NCI-H460 (cell line): ENCODE data around the gene DPH7. TPM values are rescaled to one million over a fixed set of nuclear protein-coding genes. Genes with fewer than 3 reads are reported as not detected.
A peak's percentile ranks its signal among the peaks of the same experiment; 100 is the strongest.
"Not testable (repeated sequence)": the region's sequence is repeated elsewhere in the genome, so short reads cannot be mapped to it uniquely, and the experiment has no call there.

ENCODE experiments used
- DNase-seq: peaks from one replicate; pipeline ENCODE4 v3.0.0-alpha.2; 2016; ENCODE audit warnings: low read depth; ENCODE audit errors: extremely low read depth
- total RNA-seq: library from RNA; depleted of rRNA; stranded (reverse); fragments of >200 nt; shearing (Covaris generic); gene quantifications from 2 replicates; pipeline ENCODE4 v1.2.3, GENCODE V29; 2014

The DPH7 gene
- total RNA-seq, 1 experiment from 2014 or later, result 29.9 TPM

DNA sequence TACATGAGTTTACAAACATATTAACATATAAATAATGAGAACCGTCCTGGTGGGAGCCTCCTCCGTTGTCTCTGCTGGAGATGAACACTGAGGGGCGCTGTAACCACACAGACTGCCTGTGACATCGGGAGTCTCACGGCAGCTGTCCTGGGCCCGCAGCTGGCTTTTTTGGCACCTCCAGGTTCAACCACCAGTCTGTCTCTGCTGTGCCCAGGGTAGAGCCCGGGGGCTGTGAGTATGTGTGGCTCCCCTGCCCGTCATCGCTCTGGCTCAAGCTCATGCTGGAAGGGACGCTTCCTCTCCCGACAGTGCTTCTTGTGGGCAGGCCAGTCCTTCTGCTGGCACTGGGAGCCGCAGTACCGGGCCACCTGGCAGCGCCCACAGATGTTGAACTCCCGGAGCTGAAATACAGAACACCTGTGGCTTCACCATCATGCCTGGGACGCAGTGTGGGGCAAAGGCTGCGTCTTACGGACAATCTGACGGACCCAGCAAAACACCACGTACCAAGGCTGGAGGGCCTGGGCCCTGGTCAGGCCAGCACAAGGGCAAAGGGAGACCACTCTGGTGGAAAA, 3.6 kb upstream of the DPH7 start:
- peak; percentile 41 for DNase-seq

DNA sequence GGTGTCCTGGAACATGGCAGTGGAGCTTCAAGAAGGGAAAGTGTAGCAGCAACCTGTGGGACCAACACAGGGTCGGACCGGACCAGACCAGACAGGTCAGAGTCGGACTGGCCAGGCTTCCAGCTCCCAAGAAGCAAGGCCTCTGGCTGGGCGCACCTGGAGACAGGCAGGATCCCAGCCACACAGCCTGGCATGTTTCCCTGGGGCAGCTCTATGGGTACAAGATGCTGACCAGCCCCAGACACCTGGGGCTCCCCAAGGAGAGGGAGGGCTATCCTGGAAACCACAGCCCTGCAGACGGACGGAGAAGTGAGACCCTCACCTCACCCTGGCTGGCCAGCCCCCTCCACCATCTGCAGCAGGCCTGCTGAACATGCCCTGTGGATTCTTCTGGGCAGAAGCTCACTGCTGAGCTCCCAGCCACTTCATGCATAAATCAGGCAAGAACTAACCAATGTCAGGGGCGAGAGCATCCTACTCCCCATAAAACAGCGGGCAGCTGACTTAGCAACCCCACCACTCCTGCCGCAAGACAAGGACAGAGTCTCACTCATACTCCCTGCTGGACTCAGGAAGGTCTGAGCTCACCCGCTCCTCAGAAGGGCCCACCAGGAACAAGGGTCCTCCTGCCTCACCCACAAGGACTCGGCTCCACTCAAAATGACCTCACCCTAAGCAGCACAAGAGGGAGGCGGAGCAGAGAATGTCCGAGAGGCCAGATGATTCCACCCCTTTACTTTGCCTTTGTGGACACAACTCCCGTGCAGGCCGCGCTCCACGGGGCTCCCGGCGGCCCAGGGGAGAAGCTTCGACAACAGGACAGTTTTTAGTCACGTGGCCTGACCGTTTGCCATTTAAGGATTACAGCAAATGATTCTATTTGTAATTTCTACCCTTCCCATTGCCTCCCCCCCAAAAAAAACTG, 2.9 kb upstream of the DPH7 start:
- no peak for DNase-seq

DNA sequence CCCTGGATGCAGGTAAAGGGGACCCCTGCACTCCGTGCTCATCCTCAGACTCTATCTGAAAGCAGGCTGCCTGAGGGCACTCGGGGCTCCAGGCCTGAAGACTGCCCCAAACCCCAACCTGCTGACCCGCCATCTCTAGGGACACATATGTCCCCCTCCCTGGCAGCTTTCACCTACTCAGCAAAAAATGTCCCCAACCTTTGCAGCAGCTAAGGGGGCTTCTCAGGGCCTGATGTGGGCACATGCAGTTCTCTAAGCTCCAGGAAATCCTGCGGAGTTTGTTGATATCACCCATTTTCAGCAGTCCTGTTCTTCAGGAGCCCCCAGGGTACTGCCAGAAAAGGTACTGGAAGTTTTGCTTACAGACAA, 2.2 kb upstream of the DPH7 start:
- DNase-seq, result no peak

DNA sequence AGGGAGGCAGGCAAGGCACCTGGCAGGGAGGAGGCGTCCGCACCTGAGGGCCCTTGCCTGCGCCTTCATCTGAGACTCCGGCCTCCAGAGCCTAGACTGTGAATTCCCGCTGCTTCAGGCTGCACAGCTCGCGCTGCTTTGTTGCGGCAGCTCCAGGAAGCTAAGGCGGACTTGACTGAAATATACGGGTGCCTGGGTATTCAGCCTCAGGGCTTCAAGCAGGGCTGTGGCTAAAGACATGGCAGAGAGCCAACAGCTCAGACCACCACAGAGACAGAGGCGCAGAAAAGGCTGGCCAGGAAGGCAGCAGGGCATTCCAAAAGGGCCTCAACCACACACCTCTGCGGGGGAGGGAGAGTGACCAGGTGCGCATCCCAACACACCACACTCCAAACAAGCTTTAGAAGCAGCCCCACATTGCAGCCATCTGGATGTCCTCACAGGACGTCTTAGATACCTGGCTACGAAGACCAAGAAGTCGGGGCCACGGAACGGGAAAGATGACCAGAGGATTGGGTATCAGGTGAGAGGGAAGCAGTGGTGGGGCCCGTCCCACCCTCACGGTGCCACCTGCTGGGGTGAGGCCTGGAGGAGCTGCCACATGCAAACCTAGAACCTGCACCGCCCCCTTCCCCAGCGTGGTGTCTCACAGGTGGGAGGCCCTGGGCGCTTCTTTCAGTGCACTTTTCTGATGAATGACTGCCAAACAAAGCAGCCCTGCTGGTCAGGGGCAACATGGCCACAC, 1.7 kb upstream of the DPH7 start:
- no peak for DNase-seq

DNA sequence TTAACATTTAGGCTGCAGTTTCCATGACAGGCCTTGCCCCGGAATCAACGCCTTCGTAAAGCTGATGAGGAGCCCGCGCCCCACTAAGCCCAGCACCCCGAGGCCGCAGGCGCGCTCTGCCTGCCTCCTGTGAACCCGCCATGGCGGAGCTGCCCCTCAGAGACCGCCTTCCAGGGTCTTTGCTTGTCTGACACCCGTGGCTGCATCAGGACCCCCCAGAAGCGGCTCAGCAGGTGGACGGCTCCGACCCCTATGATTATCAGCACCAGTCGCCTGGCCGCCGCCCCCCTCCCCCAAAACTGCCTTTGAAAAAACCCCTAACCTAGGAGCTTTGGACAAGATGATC, 507 bp upstream of the DPH7 start:
- DNase-seq, result no peak

DNA sequence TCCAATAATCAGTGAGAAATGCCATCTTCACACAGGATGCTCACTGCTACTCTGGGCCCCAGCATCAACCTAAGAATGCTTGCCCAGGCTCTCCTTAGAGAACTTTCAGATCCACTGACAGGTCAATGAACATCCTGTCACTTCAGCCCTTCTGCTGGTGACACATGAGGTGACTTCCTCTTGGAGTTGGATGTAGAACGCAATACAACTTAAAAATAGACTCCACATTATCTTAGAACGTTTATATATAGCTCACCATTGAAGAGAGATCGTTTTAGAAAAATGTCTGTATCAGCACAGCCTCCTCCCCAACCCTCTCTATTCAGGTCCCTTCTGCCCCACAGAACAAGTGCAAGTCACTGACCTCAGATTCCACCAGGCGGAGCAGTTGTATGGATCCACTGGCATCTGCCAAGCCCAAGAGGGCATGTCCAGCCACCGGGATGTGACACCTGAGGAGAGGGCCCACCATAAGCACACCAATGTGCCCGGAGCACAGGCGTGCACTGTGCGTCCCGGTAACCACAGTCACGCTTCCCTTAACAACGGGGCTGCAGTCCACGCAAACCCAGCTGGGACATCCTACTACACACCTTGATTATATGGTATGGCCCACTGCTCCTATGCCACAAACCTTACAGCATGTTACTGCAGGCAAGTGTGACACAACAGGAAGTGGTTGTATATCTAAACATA, 2.9 kb downstream of the DPH7 start:
- no peak for DNase-seq

DNA sequence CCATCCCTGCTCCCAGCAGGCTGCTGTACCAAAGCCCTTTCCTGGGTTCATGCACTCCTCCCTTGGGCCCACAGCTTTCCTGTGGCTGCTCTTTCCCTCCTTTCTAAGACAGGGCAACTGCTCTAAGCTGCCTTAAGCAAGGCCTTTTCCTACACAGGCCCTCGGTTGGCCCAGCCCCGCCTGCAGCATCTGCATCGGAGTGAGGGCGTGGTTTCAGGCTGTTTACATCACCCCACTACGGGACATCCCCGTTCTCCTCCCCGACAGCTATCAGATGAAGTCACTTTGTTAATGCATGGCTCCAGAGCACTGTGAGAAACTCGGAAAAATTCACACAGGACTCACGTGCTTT, 3.4 kb downstream of the DPH7 start:
- DNase-seq, result no peak

DNA sequence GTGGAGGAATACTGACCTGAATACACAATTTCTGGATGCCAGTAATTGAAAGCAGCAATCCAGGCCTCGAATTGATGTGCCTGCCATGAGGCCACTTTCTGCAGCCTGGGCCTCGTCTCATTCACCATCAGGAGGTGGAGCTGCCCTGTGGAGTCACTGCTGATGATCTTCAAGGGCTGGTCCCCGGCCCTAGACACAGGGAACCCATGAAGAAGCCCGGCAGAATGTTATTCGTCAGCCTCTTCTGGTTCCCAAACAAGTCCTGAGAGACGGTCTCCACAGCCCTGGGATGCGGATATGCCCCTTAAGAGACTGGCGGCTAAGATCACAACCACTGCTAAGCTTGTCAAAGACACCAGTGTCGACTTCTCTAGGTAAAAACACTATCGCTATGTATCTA, 4.5 kb downstream of the DPH7 start:
- DNase-seq, result no peak

DNA sequence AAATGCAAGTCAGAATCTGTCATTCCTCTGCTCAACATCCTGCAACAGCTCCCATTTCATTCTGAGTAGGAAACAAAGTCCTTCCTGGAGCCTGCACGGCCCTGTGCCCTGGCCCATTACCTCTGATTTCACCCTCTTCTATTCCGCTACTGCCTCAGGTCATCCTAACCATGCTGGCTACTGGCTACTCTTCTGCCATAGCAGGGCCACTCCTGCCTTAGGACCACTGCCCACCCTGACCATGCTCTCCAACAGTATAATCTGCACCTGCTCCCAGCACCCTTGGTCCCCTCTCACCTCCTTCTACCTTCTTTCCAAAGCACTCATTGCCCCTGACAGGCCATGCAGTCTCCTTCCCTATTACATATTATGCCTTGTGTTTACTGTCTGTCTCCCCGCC, 8.2 kb downstream of the DPH7 start:
- DNase-seq, result no peak

DNA sequence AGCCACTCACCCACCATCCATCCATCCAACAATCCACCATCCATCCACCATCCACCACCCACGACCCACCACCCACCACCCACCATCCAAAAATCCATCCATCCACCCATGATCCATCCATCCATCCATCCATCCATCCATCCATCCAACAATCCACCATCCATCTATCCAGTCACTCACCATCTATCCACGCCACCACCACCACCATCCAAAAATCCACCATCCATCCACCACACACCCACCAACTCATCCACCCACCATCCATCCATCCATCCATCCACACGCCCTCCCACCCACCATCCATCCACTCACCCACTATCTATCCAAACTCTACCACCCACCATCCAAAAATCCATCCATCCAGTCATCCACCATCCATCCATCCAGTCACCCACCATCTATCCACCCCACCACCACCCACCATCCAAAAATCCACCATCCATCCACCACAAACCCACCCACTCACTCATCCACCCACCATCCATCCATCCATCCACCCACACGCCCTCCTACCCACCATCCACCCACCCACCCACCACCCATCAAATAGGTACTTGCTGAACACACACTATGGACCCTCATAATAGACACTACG, 9.0 kb downstream of the DPH7 start:
- DNase-seq, result no peak

DNA sequence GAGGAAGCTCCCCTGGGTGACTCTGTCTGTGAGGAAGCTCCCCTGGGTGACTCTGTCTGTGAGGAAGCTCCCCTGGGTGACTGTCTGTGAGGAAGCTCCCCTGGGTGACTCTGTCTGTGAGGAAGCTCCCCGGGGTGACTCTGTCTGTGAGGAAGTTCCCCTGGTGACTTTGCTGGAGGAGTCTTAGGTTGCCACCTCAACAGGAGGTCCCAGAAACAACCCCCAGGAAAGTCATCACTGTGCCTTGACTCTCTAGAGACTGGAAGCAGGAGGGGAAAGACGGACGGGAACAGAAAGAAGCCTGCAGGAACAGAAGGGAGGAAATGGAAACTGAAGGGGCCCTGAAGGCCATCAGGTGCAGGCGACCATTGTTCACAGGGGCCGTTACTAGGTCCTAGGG, 10.3 kb downstream of the DPH7 start:
- DNase-seq, result not testable (repeated sequence)

DNA sequence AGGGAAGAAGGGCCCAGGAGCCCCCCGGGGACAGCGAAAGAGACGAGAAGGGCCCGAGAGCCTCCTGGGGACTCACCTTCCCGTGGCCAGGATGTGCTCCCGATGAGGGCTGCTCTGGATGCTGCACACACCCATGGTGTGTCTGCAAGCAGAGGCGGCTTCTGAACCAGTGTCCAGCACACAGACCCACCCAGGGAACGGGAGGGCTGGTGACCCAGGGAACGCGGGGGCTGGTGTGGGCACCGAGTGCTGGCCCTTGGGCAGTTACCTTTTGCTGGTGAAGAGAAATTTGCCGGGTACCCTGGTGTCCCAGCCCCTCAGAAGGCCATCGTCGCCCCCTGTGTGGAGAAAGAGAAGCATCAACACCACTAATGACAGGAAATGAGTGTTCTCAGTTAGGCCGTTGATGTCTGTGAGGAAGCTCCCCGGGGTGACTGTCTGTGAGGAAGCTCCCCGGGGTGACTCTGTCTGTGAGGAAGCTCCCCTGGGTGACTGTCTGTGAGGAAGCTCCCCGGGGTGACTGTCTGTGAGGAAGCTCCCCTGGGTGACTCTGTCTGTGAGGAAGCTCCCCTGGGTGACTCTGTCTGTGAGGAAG, 13.8 kb downstream of the DPH7 start:
- DNase-seq, result no peak

DNA sequence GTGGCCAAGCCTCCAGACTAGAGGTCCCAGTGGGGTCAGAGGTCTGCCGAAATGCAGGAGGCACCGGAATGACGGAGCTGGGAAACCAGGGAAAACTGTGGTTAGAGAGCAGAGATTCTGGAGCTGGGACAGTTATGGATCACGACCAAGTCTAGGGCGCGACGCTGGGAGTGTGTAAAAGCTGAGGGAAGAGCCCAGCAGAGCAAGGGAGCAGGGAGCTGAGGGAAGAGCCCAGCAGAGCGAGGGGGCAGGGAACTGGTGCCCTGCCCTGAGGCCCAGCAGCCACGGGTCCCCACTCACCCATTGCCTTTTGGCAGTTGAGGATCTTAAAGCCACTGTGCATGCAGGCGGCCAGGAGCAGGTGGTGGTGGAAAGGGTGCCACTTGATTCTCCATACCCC, 14.6 kb downstream of the DPH7 start:
- no peak for DNase-seq

DNA sequence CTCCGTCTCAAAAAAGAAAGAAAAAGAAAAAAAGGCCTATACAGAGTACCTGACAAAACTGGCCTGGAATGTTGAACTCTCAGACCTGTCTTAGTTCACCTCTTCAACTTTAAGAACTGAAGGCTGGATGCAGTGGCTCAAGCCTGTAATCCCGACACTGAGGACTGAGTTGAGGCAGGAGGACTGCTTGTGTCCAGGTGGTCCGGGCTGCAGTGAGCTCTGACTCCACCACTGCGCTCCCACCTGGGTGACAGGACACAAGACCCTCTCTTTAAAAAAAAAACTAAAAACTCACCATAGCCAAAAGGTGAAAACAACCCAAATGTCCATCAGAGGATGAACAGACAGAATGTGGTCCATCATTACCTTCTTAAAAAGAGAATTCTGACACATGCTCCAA, 20.6 kb downstream of the DPH7 start:
- no peak for DNase-seq

DNA sequence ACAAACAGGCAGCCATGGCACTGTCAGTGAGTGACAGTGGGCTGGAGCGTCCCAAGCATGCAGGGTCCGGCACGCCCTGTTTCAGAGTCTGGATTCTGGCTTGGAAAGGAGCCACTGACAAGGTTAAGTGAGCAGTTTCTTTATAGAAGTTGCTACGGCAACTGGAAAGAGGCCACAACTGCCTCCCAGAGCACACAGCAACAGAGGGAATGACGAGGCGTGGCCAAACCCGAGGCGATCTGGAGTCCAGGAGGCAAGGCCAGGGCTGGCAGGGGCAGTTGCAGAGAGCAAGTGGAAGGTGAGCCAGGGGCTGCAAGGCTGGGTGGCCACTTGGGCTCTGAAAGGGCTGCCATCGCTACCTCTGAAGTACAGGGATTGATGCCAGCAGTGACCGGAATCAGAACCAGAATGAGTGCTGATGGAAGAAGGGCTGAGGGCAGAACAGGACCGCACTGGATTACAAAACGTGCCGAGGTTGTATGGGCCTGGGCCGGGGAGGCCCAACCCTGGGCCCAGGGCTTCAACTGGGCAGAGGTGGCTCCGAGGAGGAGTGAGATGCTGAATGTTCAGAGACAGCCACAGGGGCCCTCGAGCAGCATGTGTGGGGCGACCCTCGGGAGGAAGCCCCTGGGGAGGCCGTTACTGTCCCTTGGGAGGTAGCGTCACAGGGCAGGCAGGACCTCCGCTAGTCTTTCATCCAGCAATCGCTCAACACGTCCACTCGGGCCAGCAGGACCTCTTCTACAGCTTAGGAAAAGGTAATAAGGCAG, 22.5 kb downstream of the DPH7 start:
- no peak for DNase-seq

DNA sequence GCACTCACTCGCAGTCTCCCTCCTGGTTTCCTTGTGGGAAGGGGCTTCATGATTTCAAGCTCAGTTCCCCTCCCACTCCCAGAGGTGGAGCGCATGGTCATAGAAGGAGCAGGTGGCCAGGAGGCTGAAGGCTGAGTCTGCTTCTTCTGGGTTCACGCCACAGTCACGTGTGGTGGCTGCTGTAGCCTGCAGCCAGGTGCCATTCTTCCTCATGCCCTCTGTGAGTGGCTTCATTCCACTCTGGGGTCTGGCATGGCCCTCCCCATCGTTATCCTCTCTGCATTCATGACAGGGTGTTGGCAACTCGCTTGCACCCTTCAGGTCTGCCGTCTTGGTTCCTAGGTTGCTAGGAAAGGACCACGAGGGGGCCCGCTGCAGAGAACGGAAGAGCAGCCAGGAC, 23.5 kb downstream of the DPH7 start:
- DNase-seq, result no peak

DNA sequence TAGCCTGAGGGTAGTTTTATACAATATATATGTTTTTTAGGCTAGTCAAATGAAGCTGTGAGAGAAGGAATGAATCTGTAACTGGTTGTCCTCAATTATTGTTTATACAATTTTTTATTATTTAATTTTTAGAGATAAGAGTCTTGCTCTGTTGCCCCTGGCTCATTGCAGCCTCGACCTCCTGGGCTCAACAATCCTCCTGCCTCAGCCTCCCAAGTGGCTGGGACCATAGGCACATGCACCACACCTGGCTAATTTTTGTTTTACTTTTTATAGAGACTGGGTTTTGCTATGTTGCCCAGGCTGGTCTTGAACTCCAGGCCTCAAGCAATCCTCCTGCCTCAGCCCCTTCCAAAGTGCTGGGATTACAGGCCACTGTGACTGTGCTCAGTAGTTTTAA, 24.4 kb downstream of the DPH7 start:
- no peak for DNase-seq

DNA sequence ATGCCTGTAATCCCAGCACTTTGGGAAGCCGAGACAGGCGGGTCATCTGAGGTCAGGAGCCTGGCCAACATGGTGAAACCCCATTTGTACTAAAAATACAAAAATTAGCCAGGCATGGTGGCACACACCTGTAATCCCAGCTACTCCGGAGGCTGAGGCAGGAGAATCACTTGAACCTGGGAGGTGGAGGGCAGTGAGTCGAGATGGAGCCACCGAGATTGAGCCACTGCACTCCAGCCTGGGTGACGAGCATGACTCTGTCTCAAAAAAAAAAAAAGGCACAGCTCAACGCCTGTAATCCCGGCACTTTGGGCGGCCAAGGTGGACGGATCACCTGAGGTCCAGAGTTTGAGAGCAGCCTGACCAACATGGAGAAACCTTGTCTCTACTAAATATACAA, 25.1 kb downstream of the DPH7 start:
- not testable (repeated sequence) for DNase-seq

DNA sequence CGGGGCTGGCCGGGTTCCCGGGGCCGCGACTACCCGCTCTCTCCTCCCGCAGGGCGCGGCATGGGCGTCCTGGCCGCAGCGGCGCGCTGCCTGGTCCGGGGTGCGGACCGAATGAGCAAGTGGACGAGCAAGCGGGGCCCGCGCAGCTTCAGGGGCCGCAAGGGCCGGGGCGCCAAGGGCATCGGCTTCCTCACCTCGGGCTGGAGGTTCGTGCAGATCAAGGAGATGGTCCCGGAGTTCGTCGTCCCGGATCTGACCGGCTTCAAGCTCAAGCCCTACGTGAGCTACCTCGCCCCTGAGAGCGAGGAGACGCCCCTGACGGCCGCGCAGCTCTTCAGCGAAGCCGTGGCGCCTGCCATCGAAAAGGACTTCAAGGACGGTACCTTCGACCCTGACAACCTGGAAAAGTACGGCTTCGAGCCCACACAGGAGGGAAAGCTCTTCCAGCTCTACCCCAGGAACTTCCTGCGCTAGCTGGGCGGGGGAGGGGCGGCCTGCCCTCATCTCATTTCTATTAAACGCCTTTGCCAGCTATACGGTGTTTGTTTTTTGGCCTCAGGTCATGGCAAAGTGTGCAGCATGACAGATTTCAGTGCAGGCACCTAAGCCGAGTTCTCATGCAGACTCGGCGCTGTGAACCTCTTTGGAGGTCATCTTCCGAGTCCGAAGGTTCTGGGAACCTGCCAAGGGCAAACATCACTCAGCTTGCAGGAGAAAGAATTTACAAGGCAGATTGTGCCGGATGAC, 26.5 kb downstream of the DPH7 start:
- DNase-seq, result no peak
